Stimulated activated CD4-positive, alpha-beta T cell treated with anti-CD3 and anti-CD28 coated beads, Interleukin-1b, Interleukin-23, amount 100 ng/mL, for 48 hours (primary cell): ENCODE measurements around the gene EPB41L3.
"Not testable (repeated sequence)": the region's sequence is repeated elsewhere in the genome, so short reads cannot be mapped to it uniquely, and the experiment has no call there.

Experiments
- DNase-seq: peaks from one replicate; pipeline ENCODE4 v3.0.0-alpha.2; 2020

Gene EPB41L3

DNA sequence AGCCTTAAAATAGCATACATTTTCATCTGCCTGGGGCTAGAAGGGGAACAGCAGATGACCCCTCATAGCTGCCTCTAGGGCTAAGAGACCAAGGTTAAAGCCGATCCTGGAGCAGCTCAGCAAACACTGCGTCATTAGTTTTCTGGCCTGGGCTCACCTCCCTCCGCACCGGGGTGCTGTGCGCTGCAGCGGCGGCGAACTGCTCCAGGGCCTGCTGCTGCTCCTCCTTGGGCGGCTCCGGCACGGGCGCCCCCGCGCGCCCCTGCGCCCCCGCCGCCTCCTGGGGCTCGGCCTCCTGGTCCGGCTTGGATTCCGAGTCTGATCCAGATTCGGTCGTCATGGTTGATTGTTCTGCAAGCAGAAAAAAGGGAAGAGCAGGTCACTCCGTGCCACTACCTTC is 55.0 kb downstream of the EPB41L3 start:
- no peak for DNase-seq

DNA sequence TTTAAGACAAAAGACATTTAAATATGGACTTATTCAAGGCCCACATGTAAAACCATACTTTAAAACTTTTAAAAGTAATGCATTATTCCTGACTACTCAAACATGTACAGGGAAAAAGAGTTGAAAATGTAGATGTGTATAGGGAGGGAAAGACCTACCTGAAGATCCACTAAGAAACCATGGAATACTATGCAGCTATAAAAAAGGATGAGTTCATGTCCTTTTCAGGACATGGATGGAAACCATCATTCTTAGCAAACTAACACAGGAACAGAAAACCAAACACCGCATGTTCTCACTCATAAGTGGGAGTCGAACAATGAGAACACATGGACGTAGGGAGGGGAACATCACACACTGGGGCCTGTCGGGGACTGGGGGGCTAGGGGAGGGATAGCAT is 55.8 kb downstream of the EPB41L3 start:
- not testable (repeated sequence) for DNase-seq

DNA sequence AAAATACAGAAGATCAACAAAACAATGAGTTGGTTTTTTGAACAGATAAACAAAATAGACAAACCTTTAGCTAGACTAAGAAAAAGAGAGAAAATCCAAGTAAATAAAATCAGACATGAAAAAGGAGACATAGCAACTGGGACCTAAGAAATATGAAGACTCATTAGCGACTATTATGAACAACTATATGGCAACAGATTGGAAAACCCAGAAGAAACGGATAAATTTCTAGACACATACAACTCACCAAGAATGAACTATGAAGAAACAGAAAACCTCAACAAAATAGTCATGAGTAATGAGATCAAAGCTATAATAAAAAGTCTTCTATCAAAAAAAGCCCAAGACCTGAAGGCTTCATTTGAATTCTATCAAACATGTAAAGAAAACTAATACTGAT is 59.3 kb downstream of the EPB41L3 start:
- DNase-seq: no peak

DNA sequence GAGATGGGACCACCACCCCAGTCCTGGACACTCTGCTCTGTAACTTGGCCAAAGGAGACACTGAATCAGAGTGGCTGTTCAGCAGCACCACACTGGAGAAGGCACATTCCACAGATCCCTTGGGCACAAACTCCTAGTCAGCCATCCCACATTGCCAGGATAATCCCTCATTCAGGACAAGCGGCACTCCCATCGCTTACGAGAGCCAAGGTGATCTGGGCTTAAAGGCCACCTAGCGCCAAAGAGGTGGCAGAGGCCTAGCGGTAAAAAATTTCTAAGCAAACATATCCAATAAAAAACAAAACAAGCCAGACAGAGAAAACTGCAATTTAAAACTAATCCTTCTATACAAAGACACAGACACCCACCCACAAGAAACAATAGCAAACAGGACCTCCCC is 62.2 kb downstream of the EPB41L3 start:
- no peak for DNase-seq

DNA sequence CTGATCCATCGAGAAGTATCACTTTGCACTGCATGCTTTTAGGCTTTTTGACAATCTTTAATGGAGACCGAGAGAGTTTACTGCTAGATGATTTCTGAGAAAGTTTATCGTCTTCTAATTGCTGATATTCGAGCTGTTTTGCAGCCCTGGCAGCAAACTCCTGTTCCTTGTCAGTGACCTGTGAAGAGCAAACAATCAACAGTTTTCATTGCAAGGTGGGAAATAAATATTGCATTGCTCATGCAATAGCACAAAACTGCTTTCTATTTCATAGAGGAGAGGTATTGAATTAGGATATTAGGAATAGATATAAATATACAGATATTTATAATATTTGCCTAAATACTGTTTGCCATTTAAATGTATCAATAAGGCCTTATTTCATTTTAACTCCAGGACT is 65.5 kb downstream of the EPB41L3 start:
- no peak for DNase-seq

DNA sequence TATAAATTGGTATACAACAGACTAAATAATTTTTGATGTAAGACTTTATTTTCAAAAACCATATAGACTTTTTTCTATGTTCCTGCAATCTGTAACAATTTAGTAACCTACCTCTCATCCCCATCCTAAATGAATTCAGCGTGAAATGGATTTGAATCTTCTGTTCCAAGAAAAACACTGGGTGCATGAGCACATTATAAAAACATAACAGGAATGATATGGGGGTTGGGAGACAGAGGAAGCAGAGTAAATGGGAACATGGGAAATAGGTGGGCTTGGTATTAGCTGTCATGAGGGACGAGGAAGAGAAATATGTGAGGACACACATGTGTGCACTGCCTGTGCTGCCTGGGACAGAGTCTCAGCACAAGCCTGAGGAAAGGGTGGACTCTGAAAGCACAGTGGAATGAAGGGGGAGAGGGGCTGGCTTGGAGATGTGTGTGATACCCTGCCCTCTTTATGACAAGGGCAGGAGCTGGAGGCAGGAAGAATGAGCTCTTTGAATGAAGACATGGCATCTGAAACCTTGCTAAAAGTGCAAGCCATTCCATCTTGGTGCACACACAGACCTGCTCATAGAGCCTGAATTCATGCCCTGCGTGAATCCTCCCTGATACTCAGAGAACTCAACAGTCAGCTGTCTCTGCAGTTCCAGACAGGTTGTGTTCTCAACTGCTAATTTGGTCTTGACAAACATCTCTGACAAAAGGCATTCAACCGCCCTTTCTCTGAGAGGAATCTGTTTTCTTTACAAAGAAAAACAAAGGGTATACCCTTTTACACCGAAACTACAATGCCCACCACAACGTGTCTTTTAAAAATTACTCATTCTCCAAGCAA is 66.6 kb downstream of the EPB41L3 start:
- no peak for DNase-seq

DNA sequence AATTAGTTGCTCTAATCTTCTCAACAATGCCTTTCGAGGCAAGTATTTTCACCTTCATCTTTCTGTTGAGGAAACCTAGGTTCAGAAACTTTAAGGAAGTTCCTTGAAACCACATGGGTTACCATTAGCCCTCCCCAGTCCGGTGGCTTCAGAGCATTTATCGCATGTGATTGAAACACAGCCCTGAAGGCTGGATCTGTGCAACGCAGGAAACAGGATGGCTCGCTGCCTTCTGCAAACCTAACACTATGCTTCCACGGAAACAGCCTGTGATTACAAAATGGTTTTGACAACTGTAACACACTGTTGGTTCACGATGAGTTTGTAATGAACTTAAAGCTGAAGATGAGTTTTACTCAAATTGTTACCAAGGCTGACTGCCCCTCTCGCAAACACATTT is 68.5 kb downstream of the EPB41L3 start:
- DNase-seq: no peak

DNA sequence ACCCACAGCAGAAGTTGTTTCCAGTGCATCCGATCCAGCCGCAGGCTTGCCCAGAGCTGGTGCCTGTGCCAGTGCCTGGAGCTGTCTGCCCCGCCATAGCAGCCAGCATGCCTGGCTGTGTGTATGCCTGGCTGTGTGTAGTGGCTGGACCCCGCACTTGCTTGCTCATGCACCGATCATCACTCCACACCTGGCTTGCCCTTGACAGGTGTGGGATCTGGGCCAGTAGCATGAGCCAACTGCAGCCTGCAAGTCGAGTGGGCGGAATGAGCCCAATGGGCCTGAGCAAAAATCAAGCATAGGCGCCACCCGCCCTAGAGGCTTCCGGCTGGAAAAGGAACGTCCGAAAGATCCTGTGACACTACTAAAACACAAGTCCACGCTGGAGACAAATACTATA is 74.5 kb downstream of the EPB41L3 start:
- DNase-seq: no peak

DNA sequence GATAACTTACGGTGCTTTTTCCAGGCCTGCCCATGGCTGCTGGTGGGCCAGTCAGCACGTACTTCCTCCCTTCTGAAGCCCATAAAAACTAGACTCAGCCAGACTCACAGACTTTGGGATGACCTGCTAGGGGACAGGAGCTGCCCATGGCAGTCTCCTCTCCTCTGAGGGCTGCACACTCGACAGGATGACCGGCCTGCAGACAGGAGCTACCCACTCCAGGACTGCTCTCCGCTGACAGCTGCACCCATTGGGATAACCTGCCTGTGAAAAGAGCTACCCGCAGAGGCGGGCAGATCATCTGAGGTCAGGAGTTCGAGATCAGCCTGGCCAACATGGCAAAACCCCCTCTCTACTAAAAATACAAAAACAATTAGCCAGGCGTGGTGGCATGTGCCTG is 75.4 kb downstream of the EPB41L3 start:
- no peak for DNase-seq

DNA sequence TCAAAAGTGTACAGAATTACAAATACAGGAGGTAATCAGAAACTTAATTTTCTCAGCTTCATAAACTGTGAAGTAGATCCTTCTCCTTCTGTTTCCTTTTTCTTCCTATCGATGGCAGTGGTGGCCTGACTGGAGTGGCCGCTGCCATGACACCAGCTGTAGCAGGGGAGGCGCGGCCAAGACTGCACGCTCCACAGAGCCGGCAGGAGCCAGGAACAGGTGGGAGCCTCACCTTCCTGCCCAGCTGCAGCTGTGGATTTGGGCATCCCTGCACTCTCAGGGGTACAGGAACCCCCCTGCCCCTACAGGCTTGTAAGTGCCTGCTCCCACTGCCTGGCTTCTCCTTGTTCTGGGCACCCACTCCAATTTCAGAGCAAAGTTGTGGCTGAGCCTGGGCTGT is 76.1 kb downstream of the EPB41L3 start:
- no peak for DNase-seq

DNA sequence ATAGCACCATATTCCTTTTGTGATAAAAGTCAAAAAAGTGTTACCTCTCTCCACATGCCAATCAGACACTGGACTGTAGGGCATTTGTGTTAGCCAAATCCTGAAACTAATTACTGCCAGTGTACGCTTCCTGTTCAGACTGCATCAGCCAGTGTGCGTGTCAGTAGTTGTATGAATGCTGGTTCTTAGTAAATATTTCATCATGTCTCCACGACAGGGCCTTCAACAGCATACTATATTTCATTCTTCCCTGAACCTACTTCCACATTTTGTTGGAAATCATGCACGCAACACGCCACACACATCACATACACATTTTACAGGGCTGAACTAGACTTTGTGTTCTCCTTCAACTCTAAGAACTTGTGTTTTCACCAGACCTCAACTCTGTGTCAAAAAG is 77.5 kb downstream of the EPB41L3 start:
- no peak for DNase-seq

DNA sequence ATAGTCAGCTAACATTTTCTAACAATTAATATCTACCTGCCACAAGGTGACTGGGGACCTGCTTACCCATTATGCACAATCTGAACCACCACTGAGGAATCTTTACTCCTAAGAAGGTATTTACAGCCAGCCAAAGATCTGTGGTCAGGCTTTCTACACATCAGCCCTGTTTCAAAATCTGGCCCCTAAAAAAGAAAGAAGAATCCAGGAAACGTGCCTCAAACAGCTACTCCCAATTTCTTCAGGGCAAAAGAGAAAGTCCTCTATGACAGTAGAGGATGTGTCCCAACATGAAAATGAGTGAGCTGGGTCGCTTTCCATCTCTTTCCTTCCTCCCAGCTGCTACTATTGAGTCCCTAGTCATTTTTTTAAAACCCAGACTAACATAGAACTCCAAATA is 79.5 kb downstream of the EPB41L3 start:
- no peak for DNase-seq

DNA sequence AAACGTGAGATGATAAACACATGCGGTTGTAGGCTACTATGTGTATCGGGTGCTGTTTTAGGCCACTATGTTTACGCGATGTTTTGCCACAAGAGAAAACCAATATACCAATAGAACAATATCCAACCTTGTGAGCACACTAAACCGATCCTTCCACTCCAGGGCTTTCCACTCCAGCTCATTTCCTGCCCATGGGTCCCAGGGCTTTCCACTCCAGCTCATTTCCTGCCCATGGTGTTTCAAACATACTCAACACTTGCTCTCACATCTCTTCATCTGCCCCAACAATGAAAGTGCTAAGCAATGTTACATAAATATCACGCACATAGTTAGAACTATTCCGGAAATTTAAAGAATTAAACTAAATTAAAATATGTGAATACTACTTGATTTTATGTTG is 80.0 kb downstream of the EPB41L3 start:
- DNase-seq: no peak

DNA sequence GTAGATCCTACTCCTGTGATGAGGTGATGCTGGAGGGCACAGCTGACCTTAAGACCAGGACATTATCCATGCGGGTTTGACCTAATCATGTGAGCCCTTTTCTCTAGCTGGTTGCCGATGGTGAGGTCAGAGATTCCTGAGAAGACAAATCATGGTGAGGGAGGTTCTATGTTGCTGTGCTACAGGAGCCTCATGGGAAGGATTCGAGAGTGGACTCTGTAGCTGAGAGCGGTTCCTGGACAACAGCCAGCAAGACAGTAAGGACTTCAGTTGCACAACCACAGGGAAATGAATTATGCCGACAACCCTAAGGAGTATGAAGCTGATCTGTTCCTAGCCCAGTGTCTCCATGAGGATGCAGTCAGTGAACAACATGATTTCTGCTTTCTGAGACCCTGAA is 80.4 kb downstream of the EPB41L3 start:
- no peak for DNase-seq

DNA sequence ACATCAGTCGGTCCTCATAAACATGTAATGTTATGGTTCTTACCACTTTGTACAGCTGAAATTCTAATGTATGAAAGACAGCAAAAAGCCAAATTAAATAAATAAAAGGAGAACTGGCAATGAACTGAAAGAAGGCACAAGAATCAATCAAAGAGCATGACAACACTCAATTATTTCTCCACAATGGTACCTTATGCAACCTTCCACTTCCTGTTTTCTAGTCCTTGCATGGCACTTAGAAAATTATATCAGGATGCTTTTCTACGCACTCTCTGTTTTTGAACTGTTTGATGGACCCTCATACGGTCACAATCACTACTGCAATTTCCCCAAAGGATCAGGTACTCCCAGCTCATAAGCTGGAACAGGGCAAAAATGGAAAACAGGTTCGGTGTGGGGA is 81.6 kb downstream of the EPB41L3 start:
- no peak for DNase-seq

DNA sequence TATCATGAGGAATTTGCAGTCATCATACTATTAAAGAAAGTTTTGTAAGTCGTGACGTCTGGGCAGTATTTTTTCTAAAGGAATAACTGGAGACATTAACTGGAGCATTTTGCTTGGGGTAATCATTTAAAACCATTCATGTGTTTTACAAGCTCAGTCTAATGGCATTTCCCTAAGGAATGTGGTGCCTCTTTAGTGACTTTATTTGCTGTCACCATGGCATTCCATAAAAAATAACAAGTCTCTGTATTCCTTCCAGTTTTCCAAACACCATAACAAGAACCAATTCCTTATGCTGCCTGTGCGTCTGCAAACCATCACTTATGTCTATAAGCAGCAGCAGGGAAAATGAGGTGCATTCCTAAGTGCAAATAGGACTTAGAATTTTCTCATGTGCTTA is 82.8 kb downstream of the EPB41L3 start:
- DNase-seq: no peak

DNA sequence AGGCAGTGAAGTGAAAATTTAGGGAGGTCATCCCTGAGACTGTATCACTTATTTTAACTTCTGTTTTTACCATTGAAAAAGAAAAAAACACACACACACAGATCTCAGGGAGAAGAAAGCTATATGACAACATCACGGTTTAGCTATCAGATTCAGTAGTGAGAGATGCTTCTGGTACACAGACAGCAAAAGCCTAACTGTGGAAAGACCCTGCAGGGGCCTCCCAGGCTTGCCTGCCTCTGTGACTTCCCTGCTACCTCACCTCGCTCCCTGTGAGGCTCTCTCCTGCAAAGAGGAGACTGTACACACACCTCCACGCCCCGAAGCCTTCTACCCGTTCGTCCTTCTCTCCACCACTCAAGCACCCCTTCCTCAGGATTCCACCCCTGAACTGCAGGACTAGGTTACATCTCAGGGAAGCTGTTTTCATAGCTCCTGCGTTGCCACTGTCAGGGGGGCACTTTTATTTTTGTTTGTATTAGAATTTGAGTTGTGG is 86.3 kb downstream of the EPB41L3 start:
- no peak for DNase-seq

DNA sequence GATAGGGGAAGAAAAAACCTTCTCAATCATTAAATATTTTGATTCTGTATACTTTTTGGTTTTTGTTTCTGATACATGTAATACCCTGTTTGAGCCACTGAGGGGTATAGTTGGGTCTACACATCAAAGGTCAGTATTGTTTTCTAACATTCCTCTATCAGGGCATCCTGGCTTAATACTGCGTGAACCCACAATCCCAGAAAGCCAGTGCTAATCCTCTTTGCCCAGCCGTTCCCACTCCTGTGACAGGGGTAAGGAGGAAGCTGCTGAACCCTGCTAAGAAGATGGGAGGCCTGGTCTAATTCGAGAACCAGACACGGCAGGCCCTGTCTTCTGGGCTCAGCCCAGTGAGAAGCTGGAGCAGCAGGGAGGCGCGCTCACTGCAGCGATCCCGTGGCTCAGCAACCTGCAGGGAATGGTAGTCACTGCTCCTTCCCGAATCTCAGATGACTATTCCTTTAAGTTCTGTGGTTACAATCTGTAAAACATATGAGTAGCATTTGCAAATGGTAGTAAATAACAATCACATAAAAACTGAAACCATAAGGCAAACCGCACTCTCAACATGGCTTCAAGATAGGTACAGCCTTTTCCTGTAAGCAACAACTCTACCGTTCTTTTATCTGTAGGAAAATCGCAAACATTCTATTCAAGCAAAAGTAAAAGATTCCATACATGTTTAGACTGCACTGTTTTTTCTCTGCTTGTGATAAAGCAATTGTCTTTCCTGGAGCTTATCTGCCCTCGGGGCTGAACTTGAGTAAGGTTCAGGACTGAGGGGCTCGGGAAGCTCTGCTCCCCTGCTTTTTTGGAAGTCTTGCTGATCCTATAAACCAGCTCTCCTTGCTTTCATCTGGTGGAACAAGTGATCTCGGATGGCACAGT is 87.0 kb downstream of the EPB41L3 start:
- no peak for DNase-seq

DNA sequence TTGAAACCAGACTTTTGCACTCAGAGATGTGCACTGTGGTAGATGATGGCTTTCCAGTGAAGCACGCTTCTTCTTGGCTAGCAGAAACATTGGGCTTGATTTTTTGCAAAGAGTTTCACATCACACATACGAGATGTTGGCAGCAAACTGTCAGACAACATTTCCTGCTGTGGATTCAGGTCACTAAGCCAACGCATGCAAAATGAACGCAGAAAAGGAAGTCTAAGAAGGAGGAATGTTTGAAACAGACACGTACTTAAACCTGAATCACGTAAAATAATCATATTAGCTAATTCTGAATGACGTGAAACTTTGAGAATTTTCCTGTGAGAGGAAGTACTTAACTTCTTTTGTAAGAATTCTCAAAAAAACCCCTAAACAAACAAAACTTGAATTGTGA is 88.1 kb downstream of the EPB41L3 start:
- DNase-seq: no peak

DNA sequence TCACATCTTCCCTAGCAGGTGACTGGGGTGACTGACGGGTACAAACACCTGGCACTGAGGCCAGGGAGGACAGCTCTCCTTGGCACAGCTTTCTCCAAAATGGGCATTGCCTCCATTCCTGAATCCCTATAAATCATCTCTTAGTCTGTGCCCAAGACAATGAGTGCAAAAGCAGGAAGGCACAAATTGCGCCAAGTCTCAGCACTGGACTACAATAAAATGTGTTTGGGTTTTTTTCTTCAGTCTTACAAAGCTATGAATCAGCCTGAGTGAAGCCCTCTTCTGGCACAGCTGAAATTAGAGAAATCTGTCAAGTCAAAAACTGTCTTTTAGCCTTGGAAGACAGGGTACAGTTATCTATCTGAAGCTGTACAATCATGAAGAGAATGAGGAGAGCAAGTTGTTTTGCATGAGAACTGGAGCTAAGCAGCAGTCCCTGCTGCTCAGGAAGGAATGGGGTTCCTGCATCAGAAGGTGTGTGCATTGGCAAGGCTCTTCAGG is 90.8 kb downstream of the EPB41L3 start:
- no peak for DNase-seq

DNA sequence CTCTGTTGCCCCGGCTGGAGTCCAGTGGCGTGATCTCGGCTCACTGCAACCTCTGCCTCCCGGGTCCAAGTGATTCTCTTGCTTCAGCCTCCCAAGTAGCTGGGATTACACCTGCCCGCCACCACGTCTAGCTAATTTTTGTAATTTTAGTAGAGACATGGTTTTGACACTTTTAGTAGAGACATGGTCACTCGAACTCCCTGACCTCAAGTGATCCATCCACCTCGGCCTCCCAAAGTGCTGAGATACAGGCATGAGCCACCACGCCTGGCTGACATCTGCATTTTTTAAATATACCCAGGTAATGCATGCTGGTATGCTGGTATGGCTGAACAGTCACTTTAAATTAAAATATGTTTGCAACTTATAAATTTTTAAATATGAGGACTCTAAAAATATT is 91.9 kb downstream of the EPB41L3 start:
- DNase-seq: no peak

DNA sequence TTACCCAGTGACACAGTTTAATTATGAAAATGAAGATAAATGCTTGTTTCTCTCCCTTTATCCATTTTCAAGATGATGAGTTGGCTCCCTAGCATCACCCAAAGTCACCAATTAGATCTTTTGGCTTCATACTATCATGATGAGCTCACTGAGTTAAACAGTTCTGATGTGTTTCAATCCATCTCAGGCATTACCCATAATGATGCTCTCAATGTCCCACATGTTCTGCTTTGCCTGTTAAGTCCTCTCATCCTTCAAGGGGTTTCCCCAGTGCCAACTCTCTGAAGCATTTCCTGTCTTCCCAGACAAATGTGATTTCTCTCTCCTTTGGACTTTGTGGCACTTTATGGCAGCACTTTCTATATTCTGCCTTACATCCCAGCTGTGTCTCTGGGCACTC is 92.6 kb downstream of the EPB41L3 start:
- DNase-seq: no peak

DNA sequence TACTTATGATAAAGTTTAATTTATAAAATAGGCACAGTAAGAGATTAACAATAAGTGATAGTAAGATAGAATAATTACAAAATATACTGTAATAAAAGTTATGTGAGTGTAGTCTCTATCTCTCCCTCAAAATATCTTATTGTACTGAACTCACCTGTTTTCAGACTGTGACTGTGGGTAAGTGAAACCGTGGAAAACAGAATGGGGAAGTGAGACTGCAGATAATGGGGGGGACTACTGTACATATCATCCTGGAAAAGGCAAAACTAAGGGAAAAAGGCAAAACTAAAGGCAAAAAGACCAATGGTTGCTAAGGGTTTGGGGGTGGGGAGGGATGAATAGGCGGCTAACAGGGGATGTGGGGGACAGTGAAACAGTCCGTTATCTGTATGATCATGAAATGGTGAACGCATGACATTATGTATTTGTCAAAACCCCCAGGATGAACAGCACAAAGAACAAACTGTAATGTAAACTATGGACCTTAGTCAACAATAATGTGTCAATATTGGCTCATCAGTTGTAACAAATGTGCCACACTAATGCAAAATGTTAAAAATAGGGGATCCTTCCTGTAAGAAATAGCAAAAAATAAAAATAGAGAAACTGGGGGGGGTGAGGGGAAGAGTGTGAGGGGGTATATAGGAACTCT is 93.8 kb downstream of the EPB41L3 start:
- DNase-seq: no peak
